Amygdala (tissue), 56 donors: ENCODE measurements around the gene CERKL.

ENCODE experiments used
- DNase-seq, 56 donors: peaks; one replicate each; lab custom pipeline; 2025; lab: John Stamatoyannopoulos, UW

Gene CERKL

GRCh38 chr2:181632733-181633401 is 24.0 kb downstream of the CERKL start:
- no peak for DNase-seq

GRCh38 chr2:181628590-181629585 is 28.0 kb downstream of the CERKL start:
- no peak for DNase-seq

- DNase-seq: peak in 2 of 56 donors; percentile 2 to 6
These were observed 29.4 kb downstream of the CERKL start for GRCh38 chr2:181627545-181627944.

GRCh38 chr2:181626671-181627070 is 30.2 kb downstream of the CERKL start:
- no peak for DNase-seq

- DNase-seq: no peak
These were observed 33.7 kb downstream of the CERKL start for GRCh38 chr2:181623159-181623558.

- no peak for DNase-seq
These were observed 35.0 kb downstream of the CERKL start for GRCh38 chr2:181621779-181622490.

GRCh38 chr2:181619516-181619915 is 37.4 kb downstream of the CERKL start:
- no peak for DNase-seq

- no peak for DNase-seq
These were observed 40.2 kb downstream of the CERKL start for GRCh38 chr2:181616715-181617114.

GRCh38 chr2:181614874-181615638 is 41.8 kb downstream of the CERKL start:
- DNase-seq: no peak

GRCh38 chr2:181613241-181613640 is 43.7 kb downstream of the CERKL start:
- no peak for DNase-seq

GRCh38 chr2:181607629-181608590 is 49.0 kb downstream of the CERKL start:
- no peak for DNase-seq

- DNase-seq: no peak
These were observed 50.7 kb downstream of the CERKL start for GRCh38 chr2:181605889-181606837.

- no peak for DNase-seq
These were observed 54.9 kb downstream of the CERKL start for GRCh38 chr2:181602017-181602416.

- DNase-seq: no peak
These were observed 60.3 kb downstream of the CERKL start for GRCh38 chr2:181596556-181596955.

- DNase-seq: no peak
These were observed 62.6 kb downstream of the CERKL start for GRCh38 chr2:181594322-181594721.

- DNase-seq: no peak
These were observed 67.1 kb downstream of the CERKL start for GRCh38 chr2:181589779-181590178.

- DNase-seq: no peak
These were observed 68.4 kb downstream of the CERKL start for GRCh38 chr2:181588546-181588945.

GRCh38 chr2:181586569-181587081 is 70.3 kb downstream of the CERKL start:
- DNase-seq: no peak
